ENCODE results near the gene LSP1.

DNA sequence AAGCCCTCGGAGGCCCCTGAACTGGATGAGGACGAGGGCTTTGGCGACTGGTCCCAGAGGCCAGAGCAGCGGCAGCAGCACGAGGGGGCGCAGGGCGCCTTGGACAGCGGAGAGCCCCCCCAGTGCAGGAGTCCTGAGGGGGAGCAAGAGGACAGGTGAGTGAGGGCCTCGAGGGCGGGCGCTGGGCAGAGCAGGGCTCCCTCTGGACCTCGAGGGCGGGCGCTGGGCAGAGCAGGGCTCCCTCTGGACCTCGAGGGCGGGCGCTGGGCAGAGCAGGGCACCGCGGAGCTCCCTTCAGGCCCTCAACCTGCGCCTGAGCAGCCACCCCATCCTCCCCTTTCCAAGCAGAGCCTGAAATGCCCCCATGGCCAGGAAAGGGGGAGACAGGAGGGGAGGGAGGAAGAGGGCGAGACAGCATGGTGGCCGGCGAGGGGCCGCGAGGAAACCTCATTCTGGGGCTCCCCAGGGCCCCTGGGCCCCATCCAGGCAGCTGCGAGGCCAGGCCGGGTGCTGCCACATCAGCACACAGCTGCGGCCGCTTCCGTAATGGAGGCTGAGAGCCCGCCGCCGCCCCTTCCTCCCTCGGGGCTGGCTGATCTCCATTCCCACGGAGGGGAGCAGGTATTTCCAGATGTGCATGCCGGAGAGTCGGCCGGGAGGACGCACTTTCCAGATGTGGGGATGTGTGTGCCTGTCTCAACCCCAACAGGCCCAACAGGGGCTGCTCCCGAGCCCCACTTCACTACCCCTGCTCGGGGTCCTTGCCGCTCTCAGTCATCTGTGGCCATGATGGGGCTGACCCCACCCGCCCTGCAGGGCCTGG, 28.8 kb downstream of the LSP1 start:
- TF ChIP-seq, protein P1, sequence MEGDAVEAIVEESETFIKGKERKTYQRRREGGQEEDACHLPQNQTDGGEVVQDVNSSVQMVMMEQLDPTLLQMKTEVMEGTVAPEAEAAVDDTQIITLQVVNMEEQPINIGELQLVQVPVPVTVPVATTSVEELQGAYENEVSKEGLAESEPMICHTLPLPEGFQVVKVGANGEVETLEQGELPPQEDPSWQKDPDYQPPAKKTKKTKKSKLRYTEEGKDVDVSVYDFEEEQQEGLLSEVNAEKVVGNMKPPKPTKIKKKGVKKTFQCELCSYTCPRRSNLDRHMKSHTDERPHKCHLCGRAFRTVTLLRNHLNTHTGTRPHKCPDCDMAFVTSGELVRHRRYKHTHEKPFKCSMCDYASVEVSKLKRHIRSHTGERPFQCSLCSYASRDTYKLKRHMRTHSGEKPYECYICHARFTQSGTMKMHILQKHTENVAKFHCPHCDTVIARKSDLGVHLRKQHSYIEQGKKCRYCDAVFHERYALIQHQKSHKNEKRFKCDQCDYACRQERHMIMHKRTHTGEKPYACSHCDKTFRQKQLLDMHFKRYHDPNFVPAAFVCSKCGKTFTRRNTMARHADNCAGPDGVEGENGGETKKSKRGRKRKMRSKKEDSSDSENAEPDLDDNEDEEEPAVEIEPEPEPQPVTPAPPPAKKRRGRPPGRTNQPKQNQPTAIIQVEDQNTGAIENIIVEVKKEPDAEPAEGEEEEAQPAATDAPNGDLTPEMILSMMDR (conservative IDR thresholded peaks at IDR 0.05): no peak
- TF ChIP-seq ZFX (IDR thresholded peaks at IDR 0.05): no peak
